Thyroid gland (tissue), 4 donors: Measurements from ENCODE around the gene PLCL1.

Experiments used
- CTCF ChIP-seq, 6 experiments: fragments of 200-600 bp in 3 of 6; fragments of 450-650 bp in 3 of 6; sonication (generic) in 3 of 6; IDR thresholded peaks; one replicate each; pipeline ENCODE4 v1.5.1; 2016 to 2019; ENCODE audit warnings: antibody characterized with exemption in 6 of 6, mild to moderate bottlenecking in 2 of 6, inconsistent platforms in 1 of 6, moderate library complexity in 1 of 6
- POLR2A ChIP-seq, 2 donors: fragments of 450-650 bp; IDR thresholded peaks; one replicate each; pipeline ENCODE4 v1.6.1; 2017; ENCODE audit warnings: antibody characterized with exemption in 2 of 2, mild to moderate bottlenecking in 2 of 2, moderate library complexity in 1 of 2

GRCh38 chr2:197913084-197913483, 108.7 kb downstream of the PLCL1 start:
- no peak for TF ChIP-seq CTCF (IDR thresholded peaks at IDR 0.05)
- no peak for TF ChIP-seq POLR2A (IDR thresholded peaks at IDR 0.05)
